Vagina (tissue), 2 donors: ENCODE results near the gene TBC1D22A. TPM values are rescaled to one million over a fixed set of nuclear protein-coding genes. Genes with fewer than 3 reads are reported as not detected.

ENCODE experiments used
- DNase-seq, 2 donors: peaks; one replicate each; pipeline ENCODE4 v3.0.0-alpha.2; 2017; ENCODE audit errors: extremely low spot score in 2 of 2
- H3K27ac ChIP-seq: fragments of 200-600 bp; sonication (generic); one replicate; pipeline ENCODE4 v1.5.1; 2019
- H3K27me3 ChIP-seq: fragments of 200-600 bp; sonication (generic); one replicate; pipeline ENCODE4 v1.5.1; 2019
- H3K36me3 ChIP-seq, 2 donors: fragments of 200-600 bp; sonication (generic); one replicate each; pipeline ENCODE4 v1.5.1; 2017 to 2019
- H3K4me1 ChIP-seq: fragments of 200-600 bp; sonication (generic); one replicate; pipeline ENCODE4 v1.5.1; 2019
- H3K4me3 ChIP-seq, 2 donors: fragments of 200-600 bp; sonication (generic); 1 replicate in 1 of 2; 2 replicates in 1 of 2; pipeline ENCODE4 v1.5.1; 2016 to 2019
- H3K9me3 ChIP-seq: fragments of 200-600 bp; sonication (generic); one replicate; pipeline ENCODE4 v1.5.1; 2019
- CTCF ChIP-seq, 3 experiments: fragments of 450-650 bp in 2 of 3; fragments of 200-600 bp in 1 of 3; sonication (generic) in 1 of 3; IDR thresholded peaks; one replicate each; pipeline ENCODE4 v1.5.1; 2017 to 2019; ENCODE audit warnings: antibody characterized with exemption in 3 of 3, mild to moderate bottlenecking in 2 of 3, moderate library complexity in 2 of 3
- POLR2A ChIP-seq, 2 donors: fragments of 450-650 bp; IDR thresholded peaks; one replicate each; pipeline ENCODE4 v1.6.1; 2017; ENCODE audit warnings: antibody characterized with exemption in 2 of 2, mild to moderate bottlenecking in 2 of 2, moderate library complexity in 2 of 2
- POLR2AphosphoS5 ChIP-seq, 2 donors: sonication (generic); formaldehyde crosslinking; IDR thresholded peaks; one replicate each; pipeline ENCODE4 v1.9.0; 2017; ENCODE audit warnings: antibody characterized with exemption in 2 of 2, mild to moderate bottlenecking in 2 of 2, low read depth in 1 of 2; ENCODE audit not compliant: insufficient read depth in 1 of 2
- intact Hi-C: fragments of 100-400 bp; cut with DNase I; formaldehyde crosslinking; loops from one replicate; pipeline ENCODE4 v1.15.1; 2023
- total RNA-seq: library from RNA; depleted of rRNA; stranded (reverse); fragments of >200 nt; gene quantifications from one replicate; pipeline ENCODE4 v1.2.3, GENCODE V29; 2016

The TBC1D22A gene
- total RNA-seq, 1 donor from 2014 or later: 38.3 TPM

DNA sequence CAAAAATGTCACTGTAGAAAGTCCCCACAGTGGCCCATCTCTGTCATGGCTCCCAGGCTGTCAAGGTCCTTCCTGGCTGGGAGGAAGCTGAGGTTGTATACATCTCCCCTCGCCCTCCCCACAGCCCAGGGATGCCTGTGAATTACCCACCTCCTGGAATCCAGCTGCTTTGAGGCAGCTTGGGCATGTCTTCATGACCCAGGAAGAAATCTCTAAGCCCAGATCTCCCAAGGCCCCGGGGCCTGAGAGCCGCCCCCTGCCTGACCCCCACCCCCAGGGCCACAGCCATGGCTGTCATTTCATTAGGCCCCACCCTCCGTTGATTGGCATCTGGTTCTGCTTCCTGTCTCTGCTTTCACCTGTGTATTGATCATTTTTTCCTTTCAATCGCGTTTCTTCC, 207.5 kb downstream of the TBC1D22A start:
- DNase-seq: no peak
- H3K9me3 ChIP-seq: no peaks in the 10 kb centered on the region
- H3K4me1 ChIP-seq: peaks cover 9% of the 10 kb centered on the region
- no peak for TF ChIP-seq POLR2A (IDR thresholded peaks at IDR 0.05)
- no peak for TF ChIP-seq POLR2AphosphoS5 (IDR thresholded peaks at IDR 0.05; ENCODE audit: insufficient read depth in 1 of 2, low read depth in 1 of 2)
- no peak for TF ChIP-seq CTCF (IDR thresholded peaks at IDR 0.05)
- no peaks in the 10 kb centered on the region for H3K36me3 ChIP-seq
- H3K4me3 ChIP-seq: no peak overlapping the region
- H3K27ac ChIP-seq: no peak overlapping the region
- H3K27me3 ChIP-seq: no peaks in the 10 kb centered on the region
- intact Hi-C loops: no loop called here

DNA sequence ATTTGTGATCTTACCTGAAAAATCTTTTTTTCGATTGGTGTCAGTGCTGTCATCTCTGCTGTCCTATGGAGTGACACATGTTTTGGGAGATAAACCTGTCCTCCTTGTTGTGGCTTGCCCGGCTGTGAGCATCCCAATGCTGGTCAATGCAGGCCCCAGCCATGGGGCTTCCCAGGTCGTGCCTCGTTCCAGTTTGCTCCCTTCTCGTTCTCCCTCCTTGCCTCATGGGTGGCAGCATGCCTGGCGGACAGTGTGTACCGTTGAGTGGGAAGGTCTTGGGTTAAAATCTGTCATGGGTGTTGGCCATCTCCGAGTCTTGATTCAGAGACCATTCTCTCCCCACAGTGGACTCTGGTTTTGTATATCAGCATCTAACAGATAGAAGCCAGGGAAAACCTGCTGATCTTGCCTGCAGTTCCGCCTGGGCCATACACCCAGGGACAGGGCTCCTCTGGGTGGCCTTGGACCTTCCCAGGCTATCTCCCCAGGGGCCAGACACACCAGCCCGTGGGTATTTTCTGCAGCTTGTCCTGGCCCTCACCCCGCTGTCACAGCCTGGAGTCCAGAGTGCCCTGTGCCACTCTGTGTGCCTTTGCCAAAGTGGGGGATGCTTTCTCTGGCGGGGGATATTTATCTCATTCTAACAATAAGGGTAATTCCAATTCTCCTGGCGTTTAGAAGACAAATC, 208.1 kb downstream of the TBC1D22A start:
- Histone ChIP-seq H3K9me3 (no peaks in the 10 kb centered on the region), H3K4me1 (peaks cover 9% of the 10 kb centered on the region), H3K36me3 (no peaks in the 10 kb centered on the region), H3K27ac (peak overlapping the region; percentile 48), H3K4me3 (no peak overlapping the region), H3K27me3 (no peaks in the 10 kb centered on the region)
- no peak for DNase-seq
- intact Hi-C loops: no loop called here
- TF ChIP-seq POLR2A (IDR thresholded peaks at IDR 0.05) (no peak), CTCF (IDR thresholded peaks at IDR 0.05) (no peak), POLR2AphosphoS5 (IDR thresholded peaks at IDR 0.05; ENCODE audit: insufficient read depth in 1 of 2, low read depth in 1 of 2) (no peak)

GRCh38 chr22:46971099-46971763, 208.8 kb downstream of the TBC1D22A start:
- no peak for DNase-seq
- Histone ChIP-seq H3K27me3 (no peaks in the 10 kb centered on the region), H3K36me3 (no peaks in the 10 kb centered on the region), H3K9me3 (no peaks in the 10 kb centered on the region), H3K4me1 (peaks cover 9% of the 10 kb centered on the region), H3K4me3 (no peak overlapping the region), H3K27ac (no peak overlapping the region)
- TF ChIP-seq POLR2A (IDR thresholded peaks at IDR 0.05): no peak
- TF ChIP-seq POLR2AphosphoS5 (IDR thresholded peaks at IDR 0.05; ENCODE audit: insufficient read depth in 1 of 2, low read depth in 1 of 2): peak in 1 of 2 donors; percentile 22
- intact Hi-C loops: no loop called here

DNA sequence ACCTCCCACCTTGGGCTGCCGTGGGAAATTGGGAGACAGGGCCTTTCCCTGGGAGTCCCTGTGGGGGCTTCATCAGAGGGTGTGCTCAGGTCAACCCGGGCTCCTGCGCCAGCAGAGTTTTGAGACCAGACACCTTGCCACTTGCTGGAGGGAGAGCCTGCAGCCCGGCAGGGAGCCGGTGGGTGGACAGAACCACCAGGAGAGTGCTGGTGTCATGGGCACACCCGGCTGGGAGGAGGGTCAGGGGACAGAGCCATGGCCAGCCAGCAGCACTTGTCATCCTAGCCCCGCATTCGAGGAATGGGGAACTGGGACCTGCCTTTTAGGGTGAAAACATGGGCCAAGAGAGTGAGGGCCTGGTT, 209.3 kb downstream of the TBC1D22A start:
- Histone ChIP-seq H3K9me3 (no peaks in the 10 kb centered on the region), H3K27me3 (no peaks in the 10 kb centered on the region), H3K4me3 (no peak overlapping the region), H3K4me1 (peaks cover 9% of the 10 kb centered on the region), H3K27ac (no peak overlapping the region), H3K36me3 (no peaks in the 10 kb centered on the region)
- intact Hi-C loops: no loop called here
- no peak for DNase-seq
- no peak for TF ChIP-seq POLR2AphosphoS5 (IDR thresholded peaks at IDR 0.05; ENCODE audit: insufficient read depth in 1 of 2, low read depth in 1 of 2)
- TF ChIP-seq POLR2A (IDR thresholded peaks at IDR 0.05): no peak

- H3K27ac ChIP-seq: no peak overlapping the region
- H3K27me3 ChIP-seq: no peaks in the 10 kb centered on the region
- no peak for DNase-seq
Observed at GRCh38 chr22:46972256-46972655, 209.8 kb downstream of the TBC1D22A start.

More at GRCh38 chr22:46972256-46972655, 209.8 kb downstream of the TBC1D22A start:
- H3K9me3 ChIP-seq: no peaks in the 10 kb centered on the region
- intact Hi-C loops: no loop called here
- no peaks in the 10 kb centered on the region for H3K36me3 ChIP-seq
- no peak overlapping the region for H3K4me3 ChIP-seq
- peaks cover 9% of the 10 kb centered on the region for H3K4me1 ChIP-seq
- no peak for TF ChIP-seq POLR2AphosphoS5 (IDR thresholded peaks at IDR 0.05; ENCODE audit: insufficient read depth in 1 of 2, low read depth in 1 of 2)
- TF ChIP-seq POLR2A (IDR thresholded peaks at IDR 0.05): no peak
- no peak for TF ChIP-seq CTCF (IDR thresholded peaks at IDR 0.05)
